ENCODE measurements around the gene ZNF496. TPM values are rescaled to one million over a fixed set of nuclear protein-coding genes. Genes with fewer than 3 reads are reported as not detected.

The ZNF496 gene
- total RNA-seq, 1 donor from 2014 or later, result 21.2 TPM

GRCh38 chr1:247332623-247333361 is 1.1 kb upstream of the ZNF496 start:
- Mint-ChIP-seq H3K27me3 (no peaks in the 10 kb centered on the region), H3K4me1 (peaks cover 20% of the 10 kb centered on the region), H3K36me3 (ENCODE audit: low read depth) (peaks cover 10% of the 10 kb centered on the region), H3K4me3 (peak overlapping the region; percentile 79), H3K27ac (peak overlapping the region; percentile 35), H3K9me3 (no peaks in the 10 kb centered on the region)
- no peak for ATAC-seq (ENCODE audit: low read depth)
- intact Hi-C loops (cut with micrococcal nuclease), result loop anchor here (5.0 kb wide), 2 partner anchors 40 to 400 kb away; partner anchors contain the start of gene AHCTF1
- ChIA-PET POLR2A (interaction anchor here (0.9 to 1.6 kb wide), 4 partner anchors 9 to 30 kb away, joined by 3 read pairs; no protein-coding TSS in a partner anchor), CTCF (no interaction called here)
- no peak for DNase-seq
- TF ChIP-seq CTCF (IDR thresholded peaks at IDR 0.05), result no peak

- Mint-ChIP-seq H3K36me3 (ENCODE audit: low read depth) (peaks cover 15% of the 10 kb centered on the region), H3K4me1 (peaks cover 20% of the 10 kb centered on the region), H3K27ac (peak overlapping the region; percentile 35), H3K27me3 (no peaks in the 10 kb centered on the region), H3K9me3 (no peaks in the 10 kb centered on the region), H3K4me3 (peak overlapping the region; percentile 79)
- ChIA-PET CTCF (no interaction called here), POLR2A (interaction anchor here (0.9 to 1.6 kb wide), 5 partner anchors 8 to 30 kb away, joined by 3 to 5 read pairs (median 3); no protein-coding TSS in a partner anchor)
- ATAC-seq (ENCODE audit: low read depth), result peak; percentile 38
- intact Hi-C loops (cut with micrococcal nuclease), result loop anchor here (5.0 kb wide), 2 partner anchors 40 to 400 kb away; partner anchors contain the start of gene AHCTF1
- peak; percentile 45 for DNase-seq
- no peak for TF ChIP-seq CTCF (IDR thresholded peaks at IDR 0.05)
Observed at GRCh38 chr1:247332215-247332622, 552 bp upstream of the ZNF496 start.

GRCh38 chr1:247331172-247331524 is 519 bp downstream of the ZNF496 start:
- CTCF ChIA-PET, result interaction anchor here (1.6 kb wide), 1 partner anchor 42 kb away, joined by 6 read pairs; no protein-coding TSS in a partner anchor
- ATAC-seq (ENCODE audit: low read depth) (peak; percentile 73), DNase-seq (peak; percentile 57)
- Mint-ChIP-seq H3K36me3 (ENCODE audit: low read depth) (peaks cover 22% of the 10 kb centered on the region), H3K4me3 (peak overlapping the region; percentile 89), H3K9me3 (no peaks in the 10 kb centered on the region), H3K27ac (peak overlapping the region; percentile 59), H3K27me3 (no peaks in the 10 kb centered on the region), H3K4me1 (peaks cover 24% of the 10 kb centered on the region)
- intact Hi-C loops (cut with micrococcal nuclease), result loop anchor here (1.0 to 5.0 kb wide), 5 partner anchors 26 to 399 kb away; partner anchors contain the start of genes AHCTF1 and ZNF669
- no peak for TF ChIP-seq CTCF (IDR thresholded peaks at IDR 0.05)
- POLR2A ChIA-PET, result interaction anchor here (0.5 to 1.5 kb wide), 7 partner anchors 14 to 411 kb away, joined by 3 to 5 read pairs (median 4); no protein-coding TSS in a partner anchor

- Mint-ChIP-seq H3K9me3 (no peaks in the 10 kb centered on the region), H3K36me3 (ENCODE audit: low read depth) (peaks cover 24% of the 10 kb centered on the region), H3K27ac (peak overlapping the region; percentile 59), H3K27me3 (no peaks in the 10 kb centered on the region), H3K4me1 (peaks cover 24% of the 10 kb centered on the region), H3K4me3 (peak overlapping the region; percentile 89)
- ATAC-seq (ENCODE audit: low read depth) (peak; percentile 19), DNase-seq (no peak)
- intact Hi-C loops (cut with micrococcal nuclease), result loop anchor here (1.0 to 5.0 kb wide), 5 partner anchors 27 to 398 kb away; partner anchors contain the start of genes AHCTF1 and ZNF669
- POLR2A ChIA-PET, result interaction anchor here (0.5 to 1.5 kb wide), 7 partner anchors 13 to 410 kb away, joined by 3 to 5 read pairs (median 4); no protein-coding TSS in a partner anchor
- CTCF ChIA-PET, result interaction anchor here (1.6 kb wide), 1 partner anchor 42 kb away, joined by 6 read pairs; no protein-coding TSS in a partner anchor
- no peak for TF ChIP-seq CTCF (IDR thresholded peaks at IDR 0.05)
Observed at GRCh38 chr1:247330548-247331171, 1.0 kb downstream of the ZNF496 start.

Data from activated B cell treated with CpG ODN at 0.5 μM for 24 hours (primary cell).